Lower leg skin (tissue), 4 donors: ENCODE measurements around the gene DFFA. TPM values are rescaled to one million over a fixed set of nuclear protein-coding genes. Genes with fewer than 3 reads are reported as not detected.

Experiments used
- DNase-seq, 2 donors: peaks; one replicate each; pipeline ENCODE4 v3.0.0-alpha.2; 2019; ENCODE audit warnings: low spot score in 2 of 2
- H3K4me3 ChIP-seq: fragments of 200-600 bp; sonication (generic); 2 replicates; pipeline ENCODE4 v1.5.1; 2017; ENCODE audit warnings: mild to moderate bottlenecking, low read depth; ENCODE audit not compliant: poor library complexity, severe bottlenecking
- POLR2A ChIP-seq, 2 donors: fragments of 450-650 bp; IDR thresholded peaks; one replicate each; pipeline ENCODE4 v1.6.1; 2016 to 2017; ENCODE audit warnings: antibody characterized with exemption in 2 of 2, mild to moderate bottlenecking in 1 of 2, moderate library complexity in 1 of 2
- WGBS, 2 donors: methylation state at CpG; one replicate each; pipeline ENCODE4 v1.1.5; 2018; 5-methylcytosine and 5-hydroxymethylcytosine counted together
- intact Hi-C: fragments of 100-400 bp; cut with DNase I; formaldehyde crosslinking; loops from one replicate; pipeline ENCODE4 v1.15.0; 2023; ENCODE audit warnings: low total_unique reads
- total RNA-seq, 4 donors: library from RNA; depleted of rRNA; stranded (reverse); fragments of >200 nt; gene quantifications; one replicate each; pipeline ENCODE4 v1.1.0, GENCODE V29; 2016
- TF ChIP-seq, protein P1 (sequence below), 3 donors: fragments of 450-650 bp; IDR thresholded peaks; one replicate each; pipeline ENCODE4 v1.5.1; 2016; ENCODE audit warnings: antibody characterized with exemption in 3 of 3, mild to moderate bottlenecking in 3 of 3, moderate library complexity in 2 of 3

DFFA gene
- total RNA-seq, 4 donors from 2014 or later = 14.1 to 20.9 (median 18.0) TPM

DNA sequence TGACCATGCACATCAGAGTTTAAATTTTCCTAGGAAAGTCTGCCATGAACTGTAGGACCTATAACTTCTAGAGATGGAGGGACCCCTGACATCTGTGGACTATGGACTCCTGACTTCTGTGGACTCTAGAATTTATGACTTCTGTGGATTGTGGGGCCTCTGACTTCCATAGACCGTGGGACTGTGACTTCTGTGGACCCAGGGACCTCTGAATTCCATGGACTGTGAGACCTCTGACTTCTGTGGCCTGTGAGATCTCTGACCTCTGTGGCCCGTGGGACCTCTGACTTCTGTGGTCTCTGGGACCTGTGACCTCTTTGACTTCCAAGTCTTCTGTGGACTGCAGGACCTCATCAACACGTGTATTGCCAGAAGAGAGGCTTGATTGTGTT, 39.2 kb upstream of the DFFA start:
- peak in 1 of 2 donors; percentile 26 for DNase-seq
- no peak overlapping the region for H3K4me3 ChIP-seq
- no peak for TF ChIP-seq POLR2A (IDR thresholded peaks at IDR 0.05)
- TF ChIP-seq, protein P1, sequence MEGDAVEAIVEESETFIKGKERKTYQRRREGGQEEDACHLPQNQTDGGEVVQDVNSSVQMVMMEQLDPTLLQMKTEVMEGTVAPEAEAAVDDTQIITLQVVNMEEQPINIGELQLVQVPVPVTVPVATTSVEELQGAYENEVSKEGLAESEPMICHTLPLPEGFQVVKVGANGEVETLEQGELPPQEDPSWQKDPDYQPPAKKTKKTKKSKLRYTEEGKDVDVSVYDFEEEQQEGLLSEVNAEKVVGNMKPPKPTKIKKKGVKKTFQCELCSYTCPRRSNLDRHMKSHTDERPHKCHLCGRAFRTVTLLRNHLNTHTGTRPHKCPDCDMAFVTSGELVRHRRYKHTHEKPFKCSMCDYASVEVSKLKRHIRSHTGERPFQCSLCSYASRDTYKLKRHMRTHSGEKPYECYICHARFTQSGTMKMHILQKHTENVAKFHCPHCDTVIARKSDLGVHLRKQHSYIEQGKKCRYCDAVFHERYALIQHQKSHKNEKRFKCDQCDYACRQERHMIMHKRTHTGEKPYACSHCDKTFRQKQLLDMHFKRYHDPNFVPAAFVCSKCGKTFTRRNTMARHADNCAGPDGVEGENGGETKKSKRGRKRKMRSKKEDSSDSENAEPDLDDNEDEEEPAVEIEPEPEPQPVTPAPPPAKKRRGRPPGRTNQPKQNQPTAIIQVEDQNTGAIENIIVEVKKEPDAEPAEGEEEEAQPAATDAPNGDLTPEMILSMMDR (IDR thresholded peaks at IDR 0.05) = no peak
- intact Hi-C loops = loop anchor here (5.0 kb wide), 1 partner anchor 356 kb away; no protein-coding TSS in a partner anchor
- 70 to 71% methylated on average over 3 of the region's 3 CpGs for WGBS, 2 donors

DNA sequence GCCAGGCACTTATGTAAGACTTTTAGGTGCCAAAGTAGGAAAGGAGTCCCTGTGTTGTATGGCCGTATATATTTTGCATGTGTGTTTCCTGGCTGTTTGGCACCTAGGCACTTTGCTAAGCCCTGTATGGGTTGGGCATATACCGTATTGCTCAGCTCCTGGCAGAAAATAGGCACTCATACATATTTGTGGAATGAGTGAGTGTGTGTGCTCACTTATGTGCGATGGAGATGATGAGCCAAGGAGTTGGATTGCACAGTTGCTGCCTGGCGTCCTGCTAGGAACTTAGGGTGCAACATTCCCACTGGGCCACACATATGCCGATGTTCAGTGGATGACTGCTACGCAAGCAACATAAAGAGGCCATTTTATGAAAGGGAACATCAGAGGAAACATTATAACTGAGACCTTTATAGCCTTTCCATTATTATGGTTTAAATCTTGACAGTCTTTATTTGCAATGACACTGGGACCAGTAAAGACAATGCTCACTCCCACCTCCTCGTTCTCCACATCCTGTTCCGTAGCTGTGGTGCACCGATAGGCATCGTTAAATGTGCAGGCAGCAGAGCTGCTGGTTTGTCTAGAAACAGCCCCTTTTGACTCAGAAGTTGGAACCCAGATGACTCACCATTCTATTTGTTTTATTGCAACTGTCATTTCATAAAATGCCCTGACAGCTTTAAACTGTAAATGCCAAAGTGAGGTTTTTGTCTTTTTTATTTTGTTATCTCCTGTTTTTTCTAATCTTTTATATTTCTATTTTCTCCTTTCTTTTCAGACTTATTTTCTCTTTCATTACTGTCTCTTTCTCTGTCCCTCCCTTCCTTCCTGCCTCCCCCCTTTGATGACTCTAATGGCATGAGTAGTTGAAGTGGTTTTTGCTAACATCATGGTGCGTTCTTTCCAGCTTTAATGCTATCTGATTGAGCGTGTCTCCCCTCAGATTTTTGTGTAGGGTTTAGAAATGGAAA, 38.5 kb upstream of the DFFA start:
- DNase-seq = no peak

DNA sequence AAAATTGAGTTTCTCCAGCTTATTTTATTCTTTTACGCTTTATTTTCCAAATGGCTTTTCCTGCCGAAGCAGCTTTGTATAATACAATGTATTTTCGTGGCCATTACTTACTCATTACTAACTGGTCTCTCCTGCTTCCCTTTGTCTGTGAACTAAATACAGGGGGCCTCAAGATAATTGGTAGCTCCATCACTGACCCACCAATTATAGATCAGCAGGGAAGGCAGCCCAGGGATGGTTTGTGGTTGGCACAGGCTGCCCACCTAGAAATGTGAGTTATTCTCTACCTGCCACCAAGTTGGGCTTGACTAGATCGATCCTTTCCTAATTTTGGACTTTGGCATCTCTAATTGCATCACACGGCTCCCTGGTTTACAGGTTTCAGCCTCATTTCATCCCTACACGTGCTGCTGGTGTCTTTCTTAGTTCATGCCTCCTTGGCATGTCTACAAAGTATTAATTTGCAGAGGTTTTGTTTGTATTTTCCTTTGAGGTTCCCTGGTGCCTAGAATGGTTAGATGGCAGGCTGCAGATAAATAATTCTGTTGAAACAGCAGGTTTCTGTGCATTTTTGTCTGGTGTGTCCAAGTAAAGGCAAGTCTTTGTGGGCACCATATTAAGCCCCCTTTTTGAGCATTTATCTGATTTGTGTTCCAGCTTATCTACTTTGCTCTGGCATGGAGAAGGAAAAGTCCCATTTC, 37.6 kb upstream of the DFFA start:
- intact Hi-C loops = loop anchor here (5.0 to 10.0 kb wide), 2 partner anchors 357 to 435 kb away; no protein-coding TSS in a partner anchor
- H3K4me3 ChIP-seq = no peak overlapping the region
- no peak for DNase-seq
- WGBS, 2 donors = 76 to 78% methylated on average over 6 of the region's 6 CpGs
- TF ChIP-seq, protein P1 (IDR thresholded peaks at IDR 0.05) = no peak
- TF ChIP-seq POLR2A (IDR thresholded peaks at IDR 0.05) = no peak

More for the DNA sequence above, 38.5 kb upstream of the DFFA start:
- intact Hi-C loops = loop anchor here (5.0 kb wide), 1 partner anchor 356 kb away; no protein-coding TSS in a partner anchor
- TF ChIP-seq, protein P1 (IDR thresholded peaks at IDR 0.05) = no peak
- no peak for TF ChIP-seq POLR2A (IDR thresholded peaks at IDR 0.05)
- H3K4me3 ChIP-seq = no peak overlapping the region
- WGBS, 2 donors = 22 to 24% methylated on average over 12 of the region's 12 CpGs

DNA sequence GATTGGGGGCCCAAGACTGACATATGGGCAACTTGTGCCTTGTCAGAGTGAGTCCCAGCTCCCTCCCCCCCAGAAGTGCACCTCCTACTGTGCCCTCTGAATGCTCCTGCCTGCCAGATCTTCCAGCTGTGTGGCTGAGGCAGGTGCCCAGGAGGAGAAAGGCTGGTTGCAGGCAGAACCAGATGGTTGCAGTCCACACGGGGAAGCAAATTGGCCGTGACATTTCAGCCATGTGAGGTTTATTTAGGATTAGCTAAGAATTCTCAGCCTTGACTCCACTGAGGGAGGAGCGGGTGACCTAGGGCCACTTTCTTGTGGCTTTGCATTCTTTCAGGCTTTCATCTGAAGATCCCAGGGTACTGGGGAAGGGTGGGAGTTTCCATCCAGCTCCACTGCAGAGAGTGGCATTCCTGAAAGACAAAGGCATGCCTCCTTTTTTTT, 36.2 kb upstream of the DFFA start:
- no peak for DNase-seq
- intact Hi-C loops = loop anchor here (10.0 kb wide), 1 partner anchor 436 kb away; no protein-coding TSS in a partner anchor
- no peak for TF ChIP-seq POLR2A (IDR thresholded peaks at IDR 0.05)
- TF ChIP-seq, protein P1 (IDR thresholded peaks at IDR 0.05) = no peak
- 97% methylated on average over 3 of the region's 3 CpGs for WGBS, 2 donors
- H3K4me3 ChIP-seq = no peak overlapping the region

DNA sequence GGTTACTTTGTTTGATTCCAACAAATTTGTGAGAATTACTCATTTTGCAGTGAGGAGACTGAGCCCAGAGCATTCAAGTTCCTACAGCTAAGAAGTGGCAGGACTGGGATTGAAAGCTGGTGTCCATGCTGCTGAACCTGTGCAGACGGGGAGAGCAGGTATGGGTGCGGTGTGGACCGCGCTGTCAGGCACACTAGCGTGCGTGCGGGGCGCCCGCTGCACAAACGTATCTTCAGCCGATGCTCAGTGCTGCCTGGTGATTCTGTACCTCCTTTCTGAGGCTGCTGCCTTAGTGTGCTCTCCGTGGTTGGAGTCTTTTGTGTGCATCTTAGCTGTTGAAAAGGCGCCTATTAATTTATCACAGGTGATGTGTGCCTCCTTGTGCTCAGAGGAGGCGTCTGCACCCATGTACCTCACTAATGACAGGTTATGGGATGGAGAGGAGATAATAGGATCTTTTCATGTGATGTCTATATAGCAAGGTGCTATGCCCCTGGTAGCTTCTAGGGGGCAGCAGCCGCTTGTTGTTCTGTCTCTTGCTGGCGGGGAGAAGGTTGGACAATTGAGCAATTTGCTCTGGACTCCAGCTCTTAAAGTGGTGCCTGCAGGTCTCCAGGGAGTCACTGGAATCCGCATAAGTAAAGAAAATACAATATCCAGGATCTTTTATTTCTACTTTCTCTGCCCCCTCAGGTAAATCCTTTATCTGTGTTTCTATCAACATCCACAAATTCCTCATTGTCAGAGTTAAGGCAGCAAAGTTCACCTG, 35.0 kb upstream of the DFFA start:
- intact Hi-C loops = loop anchor here (10.0 kb wide), 1 partner anchor 438 kb away; no protein-coding TSS in a partner anchor
- H3K4me3 ChIP-seq = no peak overlapping the region
- TF ChIP-seq, protein P1 (IDR thresholded peaks at IDR 0.05) = peak in 1 of 3 donors; percentile 10
- no peak for TF ChIP-seq POLR2A (IDR thresholded peaks at IDR 0.05)
- DNase-seq = no peak
- WGBS, 2 donors = 67 to 70% methylated on average over 17 of the region's 17 CpGs
